Measurements from ENCODE around the gene HPCAL4. TPM values are rescaled to one million over a fixed set of nuclear protein-coding genes. Genes with fewer than 3 reads are reported as not detected.
A peak's percentile ranks its signal among the peaks of the same experiment; 100 is the strongest.

The HPCAL4 gene
- total RNA-seq, 2 donors from 2014 or later = 0.07 to 0.16 TPM

- H3K9ac ChIP-seq (ENCODE audit: low read depth in 2 of 2, low read length in 2 of 2) = no peak overlapping the region
Measured at GRCh38 chr1:39657923-39658485, 33.2 kb downstream of the HPCAL4 start.

GRCh38 chr1:39657402-39657801 lies 33.8 kb downstream of the HPCAL4 start:
- Histone ChIP-seq H3K9ac (ENCODE audit: low read depth in 2 of 2, low read length in 2 of 2) (no peak overlapping the region), H3K4me3 (no peak overlapping the region), H3K36me3 (no peaks in the 10 kb centered on the region), H3K27ac (no peak overlapping the region), H3K4me1 (no peaks in the 10 kb centered on the region), H3K27me3 (no peaks in the 10 kb centered on the region), H3K9me3 (no peaks in the 10 kb centered on the region)
- intact Hi-C loops (cut with DNase I) = loop anchor here (10.0 kb wide), 1 partner anchor 563 kb away; no protein-coding TSS in a partner anchor
- no peak for DNase-seq
- TF ChIP-seq CTCF (IDR thresholded peaks at IDR 0.05) = no peak

More at GRCh38 chr1:39657923-39658485, 33.2 kb downstream of the HPCAL4 start:
- Histone ChIP-seq H3K9me3 (no peaks in the 10 kb centered on the region), H3K4me3 (no peak overlapping the region), H3K27ac (no peak overlapping the region), H3K36me3 (no peaks in the 10 kb centered on the region), H3K27me3 (no peaks in the 10 kb centered on the region), H3K4me1 (no peaks in the 10 kb centered on the region)
- peak; percentile 71 for DNase-seq
- TF ChIP-seq CTCF (IDR thresholded peaks at IDR 0.05) = peak; percentile 76
- intact Hi-C loops (cut with DNase I) = loop anchor here (10.0 kb wide), 1 partner anchor 563 kb away; no protein-coding TSS in a partner anchor

GRCh38 chr1:39656391-39656790 lies 34.8 kb downstream of the HPCAL4 start:
- Histone ChIP-seq H3K27ac (no peak overlapping the region), H3K9me3 (no peaks in the 10 kb centered on the region), H3K9ac (ENCODE audit: low read depth in 2 of 2, low read length in 2 of 2) (no peak overlapping the region), H3K4me1 (no peaks in the 10 kb centered on the region), H3K27me3 (no peaks in the 10 kb centered on the region), H3K4me3 (no peak overlapping the region), H3K36me3 (no peaks in the 10 kb centered on the region)
- intact Hi-C loops (cut with DNase I) = loop anchor here (10.0 kb wide), 1 partner anchor 562 kb away; no protein-coding TSS in a partner anchor
- DNase-seq = no peak
- no peak for TF ChIP-seq CTCF (IDR thresholded peaks at IDR 0.05)

- DNase-seq = no peak
- intact Hi-C loops (cut with DNase I) = loop anchor here (2.0 to 10.0 kb wide), 2 partner anchors 49 to 561 kb away; no protein-coding TSS in a partner anchor
- no peak for TF ChIP-seq CTCF (IDR thresholded peaks at IDR 0.05)
Measured at GRCh38 chr1:39655578-39656268, 35.5 kb downstream of the HPCAL4 start.

GRCh38 chr1:39654291-39654690 lies 36.9 kb downstream of the HPCAL4 start:
- H3K4me3 ChIP-seq = no peak overlapping the region
- H3K27me3 ChIP-seq = no peaks in the 10 kb centered on the region
- TF ChIP-seq CTCF (IDR thresholded peaks at IDR 0.05) = no peak
- no peak for DNase-seq
- H3K9ac ChIP-seq (ENCODE audit: low read depth in 2 of 2, low read length in 2 of 2) = no peak overlapping the region
- intact Hi-C loops (cut with DNase I) = loop anchor here (2.0 to 10.0 kb wide), 2 partner anchors 47 to 559 kb away; no protein-coding TSS in a partner anchor
- no peaks in the 10 kb centered on the region for H3K36me3 ChIP-seq
- no peaks in the 10 kb centered on the region for H3K4me1 ChIP-seq
- H3K9me3 ChIP-seq = no peaks in the 10 kb centered on the region
- no peak overlapping the region for H3K27ac ChIP-seq

More at GRCh38 chr1:39655578-39656268, 35.5 kb downstream of the HPCAL4 start:
- Histone ChIP-seq H3K27me3 (no peaks in the 10 kb centered on the region), H3K9me3 (no peaks in the 10 kb centered on the region), H3K9ac (ENCODE audit: low read depth in 2 of 2, low read length in 2 of 2) (no peak overlapping the region), H3K4me1 (no peaks in the 10 kb centered on the region), H3K36me3 (no peaks in the 10 kb centered on the region), H3K4me3 (no peak overlapping the region), H3K27ac (no peak overlapping the region)
